K562 (cell line): ENCODE results near the gene LRRC57. TPM values are rescaled to one million over a fixed set of nuclear protein-coding genes. Genes with fewer than 3 reads are reported as not detected.

ENCODE experiments used
- CBX1 ChIP-seq: sonication (generic); IDR thresholded peaks from 2 replicates; pipeline ENCODE4 v1.6.1; 2016; ENCODE audit warnings: antibody characterized with exemption, low read depth, mild to moderate bottlenecking
- CHD7 ChIP-seq: fragments of 200-600 bp; sonication (generic); IDR thresholded peaks from one replicate; pipeline ENCODE4 v1.6.1; 2012; ENCODE audit warnings: mild to moderate bottlenecking, low read depth, low read length, inconsistent platforms
- GATAD2A ChIP-seq: fragments of 450-650 bp; IDR thresholded peaks from 2 replicates; pipeline ENCODE4 v1.6.1; 2017
- HDAC6 ChIP-seq: IDR thresholded peaks from 2 replicates; pipeline ENCODE4 v1.6.1; 2012; ENCODE audit warnings: low read depth, mild to moderate bottlenecking, control low read depth, inconsistent platforms, low read length, moderate library complexity
- HDAC8 ChIP-seq: fragments of 450-650 bp; IDR thresholded peaks from 2 replicates; pipeline ENCODE4 v1.6.1; 2016; ENCODE audit warnings: mild to moderate bottlenecking, missing genetic modification characterization, moderate library complexity, missing compliant biosample characterization
- HMG20B ChIP-seq: fragments of 250-450 bp; sonication (Bioruptor Pico); IDR thresholded peaks from 2 replicates; pipeline ENCODE4 v1.5.0; 2021; ENCODE audit warnings: mild to moderate bottlenecking
- HOXB6 ChIP-seq: fragments of 250-450 bp; sonication (Bioruptor Pico); IDR thresholded peaks from 2 replicates; pipeline ENCODE4 v1.5.1; 2022; ENCODE audit warnings: mild to moderate bottlenecking, borderline replicate concordance
- IFI16 ChIP-seq: fragments of 250-450 bp; sonication (Bioruptor Pico); IDR thresholded peaks from 2 replicates; pipeline ENCODE4 v2.1.2; 2022; ENCODE audit warnings: mild to moderate bottlenecking, inconsistent platforms
- LARP7 ChIP-seq: fragments of 450-650 bp; IDR thresholded peaks from 2 replicates; pipeline ENCODE4 v1.6.1; 2016
- MCM3 ChIP-seq: fragments of 450-650 bp; IDR thresholded peaks from 2 replicates; pipeline ENCODE4 v1.6.1; 2016
- NR2F6 ChIP-seq: fragments of 450-650 bp; formaldehyde crosslinking; IDR thresholded peaks from 2 replicates; pipeline ENCODE4 v1.4.0; 2020; ENCODE audit warnings: mild to moderate bottlenecking
- PML ChIP-seq: IDR thresholded peaks from 2 replicates; pipeline ENCODE4 v1.6.1; 2012; ENCODE audit warnings: low read length, inconsistent platforms
- POLR3G ChIP-seq: IDR thresholded peaks from 2 replicates; pipeline ENCODE4 v1.6.1; 2011; ENCODE audit not compliant: insufficient read length, insufficient replicate concordance; ENCODE audit errors: extremely low read depth
- RFX5 ChIP-seq: IDR thresholded peaks from 2 replicates; pipeline ENCODE4 v1.6.1; 2011; ENCODE audit warnings: low read depth, mild to moderate bottlenecking, improper control_type of control experiment, low read length
- ZNF24 ChIP-seq: fragments of 450-650 bp; IDR thresholded peaks from 2 replicates; pipeline ENCODE4 v1.6.1; 2016
- ZNF551 ChIP-seq: fragments of 250-450 bp; sonication (Bioruptor Pico); IDR thresholded peaks from 2 replicates; pipeline ENCODE4 v1.5.0; 2021; ENCODE audit warnings: mild to moderate bottlenecking, moderate library complexity
- ZNF764 ChIP-seq: fragments of 250-450 bp; sonication (Bioruptor Pico); IDR thresholded peaks from 2 replicates; pipeline ENCODE4 v1.4.0; 2020; ENCODE audit warnings: low read depth, mild to moderate bottlenecking, moderate library complexity
- polyA plus RNA-seq, 8 experiments: library from polyadenylated mRNA; depleted of rRNA in 4 of 8; stranded (reverse) in 5 of 8; unstranded in 3 of 8; fragments of >200 nt; fragmentation: Nextera tagmentation in 2 of 8; fragmentation: Illumina TruSeq in 1 of 8; extraction: Ambion mirVana in 2 of 8; extraction: Trizol in 1 of 8; gene quantifications; 2 replicates each; pipeline versions ENCODE4 v1.2.1 to v1.2.3, GENCODE V29; 2011 to 2014; ENCODE audit warnings: inconsistent platforms in 1 of 8, missing spikeins in 1 of 8
- total RNA-seq, 7 experiments: library from RNA; depleted of rRNA in 6 of 7; stranded (reverse); fragments of >200 nt in 6 of 7; fragmentation: Illumina TruSeq in 2 of 7; extraction: Trizol in 2 of 7; gene quantifications; 2 replicates each; pipeline versions ENCODE4 v1.2.1 to v1.2.3, GENCODE V29; 2011 to 2021; ENCODE audit warnings: low replicate concordance in 1 of 7
- TF ChIP-seq, protein P1 (sequence below): fragments of 450-650 bp; formaldehyde crosslinking; IDR thresholded peaks from 2 replicates; pipeline ENCODE4 v1.4.0; 2020; ENCODE audit warnings: mild to moderate bottlenecking, mixed read lengths

LRRC57 gene
- total and polyA plus RNA-seq, 9 of the 15 experiments (the other 6 are each of a cell fraction or from before 2014, with no cell fraction given): 3.9 to 20.4 (median 14.8) TPM

- TF ChIP-seq NR2F6 (CRISPR knock-in tag) (no peak), ZNF551 (no peak), RFX5 (no peak), MCM3 (no peak), HMG20B (CRISPR knock-in tag) (no peak), PML (peak; percentile 90), POLR3G (no peak), IFI16 (CRISPR knock-in tag) (no peak), ZNF24 (no peak), HDAC6 (no peak), HOXB6 (CRISPR knock-in tag) (no peak), ZNF764 (CRISPR knock-in tag) (no peak), CHD7 (no peak), GATAD2A (peak; percentile 46; the same call in 1 of the 2 replicates), HDAC8 (tag) (no peak), CBX1 (no peak), LARP7 (no peak)
- TF ChIP-seq, protein P1, sequence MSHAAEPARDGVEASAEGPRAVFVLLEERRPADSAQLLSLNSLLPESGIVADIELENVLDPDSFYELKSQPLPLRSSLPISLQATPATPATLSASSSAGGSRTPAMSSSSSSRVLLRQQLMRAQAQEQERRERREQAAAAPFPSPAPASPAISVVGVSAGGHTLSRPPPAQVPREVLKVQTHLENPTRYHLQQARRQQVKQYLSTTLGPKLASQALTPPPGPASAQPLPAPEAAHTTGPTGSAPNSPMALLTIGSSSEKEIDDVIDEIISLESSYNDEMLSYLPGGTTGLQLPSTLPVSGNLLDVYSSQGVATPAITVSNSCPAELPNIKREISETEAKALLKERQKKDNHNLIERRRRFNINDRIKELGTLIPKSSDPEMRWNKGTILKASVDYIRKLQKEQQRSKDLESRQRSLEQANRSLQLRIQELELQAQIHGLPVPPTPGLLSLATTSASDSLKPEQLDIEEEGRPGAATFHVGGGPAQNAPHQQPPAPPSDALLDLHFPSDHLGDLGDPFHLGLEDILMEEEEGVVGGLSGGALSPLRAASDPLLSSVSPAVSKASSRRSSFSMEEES (CRISPR knock-in tag): no peak
Observed at GRCh38 chr15:42584031-42584765, 35.6 kb upstream of the LRRC57 start (continued).
